Breast epithelium (tissue), 4 donors: Measurements from ENCODE around the gene RSPH6A. TPM values are rescaled to one million over a fixed set of nuclear protein-coding genes. Genes with fewer than 3 reads are reported as not detected.

Experiments
- DNase-seq, 2 donors: peaks; one replicate each; pipeline ENCODE4 v3.0.0-alpha.2; 2019; ENCODE audit warnings: low spot score in 2 of 2
- H3K27ac ChIP-seq, 2 donors: fragments of 200-600 bp; sonication (generic) in 1 of 2; one replicate each; pipeline ENCODE4 v1.5.1; 2016 to 2019; ENCODE audit warnings: mild to moderate bottlenecking in 1 of 2
- H3K27me3 ChIP-seq, 2 donors: fragments of 200-600 bp; sonication (generic) in 1 of 2; one replicate each; pipeline versions ENCODE4 v1.5.1 to v1.6.0; 2017 to 2019; ENCODE audit warnings: control low read depth in 1 of 2, mild to moderate bottlenecking in 1 of 2
- H3K36me3 ChIP-seq: fragments of 200-600 bp; one replicate; pipeline ENCODE4 v1.5.1; 2019
- H3K4me1 ChIP-seq, 2 donors: fragments of 200-600 bp; sonication (generic); one replicate each; pipeline ENCODE4 v1.5.1; 2016 to 2019; ENCODE audit warnings: control low read depth in 1 of 2
- H3K4me3 ChIP-seq, 3 donors: fragments of 200-600 bp; sonication (generic); 1 replicate in 2 of 3; 2 replicates in 1 of 3; pipeline ENCODE4 v1.5.1; 2016 to 2019; ENCODE audit warnings: mild to moderate bottlenecking in 3 of 3, moderate library complexity in 2 of 3
- H3K9me3 ChIP-seq, 2 donors: fragments of 200-600 bp; sonication (generic) in 1 of 2; one replicate each; pipeline ENCODE4 v1.5.1; 2016 to 2019; ENCODE audit warnings: control low read depth in 1 of 2
- POLR2A ChIP-seq: fragments of 450-650 bp; IDR thresholded peaks from one replicate; pipeline ENCODE4 v1.6.1; 2016; ENCODE audit warnings: antibody characterized with exemption, mild to moderate bottlenecking, moderate library complexity
- POLR2AphosphoS5 ChIP-seq, 3 donors: sonication (generic); formaldehyde crosslinking; IDR thresholded peaks; one replicate each; pipeline ENCODE4 v1.6.1; 2017; ENCODE audit warnings: antibody characterized with exemption in 3 of 3
- intact Hi-C: fragments of 100-400 bp; cut with DNase I; formaldehyde crosslinking; loops from one replicate; pipeline ENCODE4 v1.15.1; 2023; ENCODE audit warnings: low total_unique reads
- total RNA-seq, 3 donors: library from RNA; depleted of rRNA; stranded (reverse); fragments of >200 nt; gene quantifications; one replicate each; pipeline ENCODE4 v1.1.0, GENCODE V29; 2016
- TF ChIP-seq, protein P1 (sequence below), 3 donors: fragments of 450-650 bp; IDR thresholded peaks; one replicate each; pipeline ENCODE4 v1.5.1; 2016 to 2017; ENCODE audit warnings: antibody characterized with exemption in 3 of 3, mild to moderate bottlenecking in 3 of 3, moderate library complexity in 3 of 3

Gene RSPH6A
- total RNA-seq, 3 donors from 2014 or later: 0.15 TPM; not detected in 2

GRCh38 chr19:45812297-45812696 is 2.8 kb downstream of the RSPH6A start:
- no peak for DNase-seq
- Histone ChIP-seq H3K36me3 (no peaks in the 10 kb centered on the region), H3K9me3 (no peaks in the 10 kb centered on the region), H3K4me3 (no peak overlapping the region), H3K27me3 (no peaks in the 10 kb centered on the region), H3K4me1 (no peaks in the 10 kb centered on the region), H3K27ac (peak overlapping the region in 1 of 2 donors; percentile 52)
- TF ChIP-seq POLR2A (no peak), POLR2AphosphoS5 (IDR thresholded peaks at IDR 0.05) (no peak)
- TF ChIP-seq, protein P1, sequence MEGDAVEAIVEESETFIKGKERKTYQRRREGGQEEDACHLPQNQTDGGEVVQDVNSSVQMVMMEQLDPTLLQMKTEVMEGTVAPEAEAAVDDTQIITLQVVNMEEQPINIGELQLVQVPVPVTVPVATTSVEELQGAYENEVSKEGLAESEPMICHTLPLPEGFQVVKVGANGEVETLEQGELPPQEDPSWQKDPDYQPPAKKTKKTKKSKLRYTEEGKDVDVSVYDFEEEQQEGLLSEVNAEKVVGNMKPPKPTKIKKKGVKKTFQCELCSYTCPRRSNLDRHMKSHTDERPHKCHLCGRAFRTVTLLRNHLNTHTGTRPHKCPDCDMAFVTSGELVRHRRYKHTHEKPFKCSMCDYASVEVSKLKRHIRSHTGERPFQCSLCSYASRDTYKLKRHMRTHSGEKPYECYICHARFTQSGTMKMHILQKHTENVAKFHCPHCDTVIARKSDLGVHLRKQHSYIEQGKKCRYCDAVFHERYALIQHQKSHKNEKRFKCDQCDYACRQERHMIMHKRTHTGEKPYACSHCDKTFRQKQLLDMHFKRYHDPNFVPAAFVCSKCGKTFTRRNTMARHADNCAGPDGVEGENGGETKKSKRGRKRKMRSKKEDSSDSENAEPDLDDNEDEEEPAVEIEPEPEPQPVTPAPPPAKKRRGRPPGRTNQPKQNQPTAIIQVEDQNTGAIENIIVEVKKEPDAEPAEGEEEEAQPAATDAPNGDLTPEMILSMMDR (IDR thresholded peaks at IDR 0.05): no peak
- intact Hi-C loops: no loop called here

GRCh38 chr19:45809643-45810159 is 5.4 kb downstream of the RSPH6A start:
- Histone ChIP-seq H3K36me3 (no peaks in the 10 kb centered on the region), H3K27me3 (no peaks in the 10 kb centered on the region), H3K9me3 (no peaks in the 10 kb centered on the region), H3K4me3 (no peak overlapping the region), H3K27ac (no peak overlapping the region), H3K4me1 (no peaks in the 10 kb centered on the region)
- TF ChIP-seq, protein P1 (IDR thresholded peaks at IDR 0.05): no peak
- TF ChIP-seq POLR2A: no peak
- no peak for TF ChIP-seq POLR2AphosphoS5 (IDR thresholded peaks at IDR 0.05)
- intact Hi-C loops: no loop called here
- DNase-seq: no peak

DNA sequence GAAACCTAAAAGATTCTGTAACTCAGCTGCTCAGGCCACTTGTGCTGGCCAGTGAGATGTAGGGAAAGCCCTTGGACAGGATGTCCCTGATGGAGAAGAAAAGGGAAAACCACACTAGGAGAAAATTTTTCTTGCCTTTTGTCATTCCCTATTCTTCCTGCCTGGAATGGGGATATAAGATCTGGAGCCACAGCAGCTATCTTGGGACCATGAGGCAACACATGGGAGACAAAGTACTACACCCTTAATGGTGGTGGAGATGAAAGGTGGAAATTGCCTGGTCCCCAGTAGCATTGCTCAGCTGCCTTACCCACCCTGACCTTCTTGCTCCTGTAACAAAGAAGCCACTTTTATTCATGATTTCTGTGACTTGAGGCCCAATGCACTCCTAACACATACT is 9.4 kb downstream of the RSPH6A start:
- Histone ChIP-seq H3K36me3 (no peaks in the 10 kb centered on the region), H3K9me3 (no peaks in the 10 kb centered on the region)

GRCh38 chr19:45804959-45805230 is 10.2 kb downstream of the RSPH6A start:
- TF ChIP-seq POLR2A: no peak
- TF ChIP-seq POLR2AphosphoS5 (IDR thresholded peaks at IDR 0.05): no peak
- TF ChIP-seq, protein P1 (IDR thresholded peaks at IDR 0.05): no peak
- intact Hi-C loops: no loop called here

More for the DNA sequence above, 9.4 kb downstream of the RSPH6A start:
- DNase-seq: no peak
- TF ChIP-seq, protein P1 (IDR thresholded peaks at IDR 0.05): no peak
- TF ChIP-seq POLR2AphosphoS5 (IDR thresholded peaks at IDR 0.05) (no peak), POLR2A (no peak)
- no peak overlapping the region for H3K4me3 ChIP-seq
- H3K4me1 ChIP-seq: no peaks in the 10 kb centered on the region
- H3K27me3 ChIP-seq: no peaks in the 10 kb centered on the region
- no peak overlapping the region for H3K27ac ChIP-seq
- intact Hi-C loops: no loop called here

GRCh38 chr19:45804140-45804958 is 10.8 kb downstream of the RSPH6A start:
- H3K27ac ChIP-seq: no peak overlapping the region
- no peak for DNase-seq
- no peaks in the 10 kb centered on the region for H3K27me3 ChIP-seq
- H3K36me3 ChIP-seq: no peaks in the 10 kb centered on the region
- no peak for TF ChIP-seq POLR2A
- TF ChIP-seq, protein P1 (IDR thresholded peaks at IDR 0.05): no peak
- no peak for TF ChIP-seq POLR2AphosphoS5 (IDR thresholded peaks at IDR 0.05)
- H3K4me3 ChIP-seq: no peak overlapping the region
- no peaks in the 10 kb centered on the region for H3K4me1 ChIP-seq
- H3K9me3 ChIP-seq: no peaks in the 10 kb centered on the region
- intact Hi-C loops: no loop called here

More at GRCh38 chr19:45804959-45805230, 10.2 kb downstream of the RSPH6A start:
- DNase-seq: no peak
- Histone ChIP-seq H3K4me3 (no peak overlapping the region), H3K27me3 (no peaks in the 10 kb centered on the region), H3K9me3 (no peaks in the 10 kb centered on the region), H3K4me1 (no peaks in the 10 kb centered on the region), H3K36me3 (no peaks in the 10 kb centered on the region), H3K27ac (no peak overlapping the region)
